ENCODE measurements around the gene KRTAP10-1.
"Not testable (repeated sequence)": the region's sequence is repeated elsewhere in the genome, so short reads cannot be mapped to it uniquely, and the experiment has no call there.

Gene KRTAP10-1

GRCh38 chr21:44503901-44504399 lies 36.0 kb downstream of the KRTAP10-1 start:
- no peak for DNase-seq (ENCODE audit: low read depth)
- no peak for TF ChIP-seq CTCF (IDR thresholded peaks at IDR 0.05; ENCODE audit: insufficient read depth, low read depth, low read length, missing control alignments)

DNA sequence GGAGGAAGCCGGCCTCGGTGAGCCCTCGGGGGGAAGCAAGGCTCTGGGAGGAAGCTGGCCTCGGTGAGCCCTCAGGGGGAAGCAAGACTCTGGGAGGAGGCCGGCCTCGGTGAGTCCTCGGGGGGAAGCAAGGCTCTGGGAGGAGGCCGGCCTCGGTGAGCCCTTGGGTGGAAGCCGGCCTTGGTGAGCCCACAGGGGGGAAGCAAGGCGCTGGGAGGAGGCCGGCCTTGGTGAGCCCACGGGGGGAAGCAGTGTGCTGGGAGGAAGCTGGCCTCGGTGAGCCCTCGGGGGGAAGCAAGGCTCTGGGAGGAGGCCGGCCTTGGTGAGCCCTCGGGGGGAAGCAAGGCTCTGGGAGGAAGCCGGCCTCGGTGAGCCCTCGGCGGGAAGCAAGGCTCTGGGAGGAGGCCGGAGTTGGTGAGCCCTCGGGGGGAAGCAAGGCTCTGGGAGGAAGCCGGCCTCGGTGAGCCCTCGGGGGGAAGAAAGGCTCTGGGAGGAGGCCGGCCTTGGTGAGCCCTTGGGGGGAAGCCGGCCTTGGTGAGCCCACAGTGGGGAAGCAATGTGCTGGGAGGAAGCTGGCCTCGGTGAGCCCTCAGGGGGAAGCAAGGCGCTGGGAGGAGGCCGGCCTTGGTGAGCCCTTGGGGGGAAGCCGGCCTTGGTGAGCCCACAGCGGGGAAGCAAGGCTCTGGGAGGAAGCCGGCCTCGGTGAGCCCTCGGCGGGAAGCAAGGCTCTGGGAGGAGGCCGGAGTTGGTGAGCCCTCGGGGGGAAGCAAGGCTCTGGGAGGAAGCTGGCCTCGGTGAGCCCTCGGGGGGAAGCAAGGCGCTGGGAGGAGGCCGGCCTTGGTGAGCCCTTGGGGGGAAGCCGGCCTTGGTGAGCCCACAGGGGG lies 36.7 kb downstream of the KRTAP10-1 start:
- not testable (repeated sequence) for DNase-seq (ENCODE audit: low read depth)

More at GRCh38 chr21:44503901-44504399, 36.0 kb downstream of the KRTAP10-1 start:
- H3K4me3 ChIP-seq (ENCODE audit: low read depth, low read length): no peak overlapping the region

GRCh38 chr21:44502171-44502958 lies 37.6 kb downstream of the KRTAP10-1 start:
- no peak for DNase-seq (ENCODE audit: low read depth)
- H3K4me3 ChIP-seq (ENCODE audit: low read depth, low read length): no peak overlapping the region
- TF ChIP-seq CTCF (IDR thresholded peaks at IDR 0.05; ENCODE audit: insufficient read depth, low read depth, low read length, missing control alignments): no peak

More for the DNA sequence above, 36.7 kb downstream of the KRTAP10-1 start:
- not testable (repeated sequence) for H3K4me3 ChIP-seq (ENCODE audit: low read depth, low read length)

DNA sequence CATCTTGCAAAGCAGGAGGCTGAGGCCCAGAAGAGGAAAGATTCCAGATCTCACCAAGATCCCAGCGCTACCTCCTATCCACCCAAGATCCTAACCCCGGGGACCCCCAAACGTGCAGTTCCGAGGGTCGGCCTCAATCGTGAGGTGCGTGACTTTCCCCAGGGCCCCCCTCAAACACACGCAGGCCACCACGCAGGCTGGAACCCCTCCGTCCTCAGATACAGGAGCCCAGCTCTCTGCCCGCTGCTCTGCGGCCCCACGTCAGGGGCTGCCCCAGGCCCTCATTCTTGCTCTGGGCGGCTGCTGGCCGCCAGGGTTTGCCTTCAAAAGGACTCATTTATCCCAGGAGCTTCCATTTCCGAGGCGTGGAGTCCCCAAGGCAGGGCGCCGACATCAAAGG lies 39.9 kb downstream of the KRTAP10-1 start:
- H3K4me3 ChIP-seq (ENCODE audit: low read depth, low read length): no peak overlapping the region
- TF ChIP-seq CTCF (IDR thresholded peaks at IDR 0.05; ENCODE audit: insufficient read depth, low read depth, low read length, missing control alignments): no peak
- no peak for DNase-seq (ENCODE audit: low read depth)

DNA sequence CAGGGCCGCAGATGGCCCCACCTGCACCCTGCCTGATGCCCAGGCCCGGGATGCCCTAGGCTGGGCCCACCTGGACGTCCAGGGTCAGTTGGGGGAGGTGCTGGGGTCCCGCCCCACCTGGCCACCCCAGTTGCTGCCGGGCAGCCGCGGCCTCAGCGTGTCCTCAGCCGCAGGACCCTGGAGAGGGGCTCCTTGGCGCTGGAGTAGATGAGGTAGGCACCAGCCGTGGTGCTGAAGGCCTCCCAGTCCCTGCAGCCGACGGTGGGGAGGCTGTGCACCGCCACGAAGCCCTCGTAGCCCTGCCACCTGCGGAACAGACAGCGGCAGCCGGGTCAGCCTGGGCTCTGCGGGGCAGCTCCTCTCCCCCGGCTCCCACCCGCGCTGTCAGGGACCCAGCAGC lies 40.4 kb downstream of the KRTAP10-1 start:
- H3K4me3 ChIP-seq (ENCODE audit: low read depth, low read length): no peak overlapping the region
- no peak for DNase-seq (ENCODE audit: low read depth)
- no peak for TF ChIP-seq CTCF (IDR thresholded peaks at IDR 0.05; ENCODE audit: insufficient read depth, low read depth, low read length, missing control alignments)

DNA sequence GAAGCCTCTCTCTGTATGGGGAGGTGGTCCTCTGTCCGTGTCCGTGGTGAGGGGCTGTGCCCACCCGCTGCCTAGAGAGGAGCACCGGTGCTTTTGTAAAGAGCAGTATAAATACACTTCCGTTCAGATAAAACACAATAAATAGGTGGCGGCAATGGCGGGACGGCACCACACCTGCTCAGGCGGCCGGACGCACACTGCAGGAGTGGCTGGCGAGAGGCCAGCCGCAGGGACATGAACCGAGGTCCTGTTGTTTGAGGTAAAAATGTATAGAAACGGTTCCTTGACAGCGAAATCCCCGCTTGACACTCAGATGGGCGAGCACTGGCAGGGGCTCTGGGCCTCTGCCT lies 40.8 kb downstream of the KRTAP10-1 start:
- TF ChIP-seq CTCF (IDR thresholded peaks at IDR 0.05; ENCODE audit: insufficient read depth, low read depth, low read length, missing control alignments): no peak
- H3K4me3 ChIP-seq (ENCODE audit: low read depth, low read length): no peak overlapping the region
- no peak for DNase-seq (ENCODE audit: low read depth)

Data from GM12865 (cell line).